Progenitor cell of endocrine pancreas (in vitro differentiated cells): ENCODE measurements around the gene GTPBP6. TPM values are rescaled to one million over a fixed set of nuclear protein-coding genes. Genes with fewer than 3 reads are reported as not detected.
A peak's percentile ranks its signal among the peaks of the same experiment; 100 is the strongest.

Experiments
- DNase-seq: peaks from one replicate; pipeline ENCODE4 v3.0.0; 2021; ENCODE audit warnings: low spot score; ENCODE audit not compliant: unreplicated experiment
- H3K27ac Mint-ChIP-seq: 2 replicates; pipeline ENCODE4 v1.8.0; 2021; ENCODE audit warnings: mild to moderate bottlenecking, moderate library complexity, mixed read lengths
- H3K27me3 Mint-ChIP-seq: 2 replicates; pipeline ENCODE4 v1.8.0; 2021; ENCODE audit warnings: mixed read lengths
- H3K36me3 Mint-ChIP-seq: 2 replicates; pipeline ENCODE4 v1.8.0; 2022; ENCODE audit warnings: mixed read lengths; ENCODE audit not compliant: insufficient read depth
- H3K4me1 Mint-ChIP-seq: 2 replicates; pipeline ENCODE4 v1.8.0; 2021; ENCODE audit warnings: low read depth, mixed read lengths
- H3K4me3 Mint-ChIP-seq: 2 replicates; pipeline ENCODE4 v1.8.0; 2021; ENCODE audit warnings: low read depth, mild to moderate bottlenecking, moderate library complexity, mixed read lengths
- H3K9me3 Mint-ChIP-seq: 2 replicates; pipeline ENCODE4 v1.8.0; 2021; ENCODE audit warnings: low read depth, mixed read lengths
- total RNA-seq: library from RNA; stranded (reverse); gene quantifications from 2 replicates; pipeline ENCODE4 v1.2.1, GENCODE V29; 2021
- TF ChIP-seq, protein P1 (sequence below): fragments of 200-600 bp; sonication (generic); IDR thresholded peaks from one replicate; pipeline ENCODE4 v1.5.0; 2021; ENCODE audit warnings: antibody characterized with exemption, mild to moderate bottlenecking; ENCODE audit not compliant: unreplicated experiment

GTPBP6 gene
- total RNA-seq, 1 donor from 2014 or later = 72.7 TPM

- no peak overlapping the region for H3K4me3 Mint-ChIP-seq
- no peak overlapping the region for H3K27ac Mint-ChIP-seq
- H3K4me1 Mint-ChIP-seq = peaks cover 4% of the 10 kb centered on the region
- DNase-seq = no peak
- peaks cover 3% of the 10 kb centered on the region for H3K9me3 Mint-ChIP-seq
- TF ChIP-seq, protein P1, sequence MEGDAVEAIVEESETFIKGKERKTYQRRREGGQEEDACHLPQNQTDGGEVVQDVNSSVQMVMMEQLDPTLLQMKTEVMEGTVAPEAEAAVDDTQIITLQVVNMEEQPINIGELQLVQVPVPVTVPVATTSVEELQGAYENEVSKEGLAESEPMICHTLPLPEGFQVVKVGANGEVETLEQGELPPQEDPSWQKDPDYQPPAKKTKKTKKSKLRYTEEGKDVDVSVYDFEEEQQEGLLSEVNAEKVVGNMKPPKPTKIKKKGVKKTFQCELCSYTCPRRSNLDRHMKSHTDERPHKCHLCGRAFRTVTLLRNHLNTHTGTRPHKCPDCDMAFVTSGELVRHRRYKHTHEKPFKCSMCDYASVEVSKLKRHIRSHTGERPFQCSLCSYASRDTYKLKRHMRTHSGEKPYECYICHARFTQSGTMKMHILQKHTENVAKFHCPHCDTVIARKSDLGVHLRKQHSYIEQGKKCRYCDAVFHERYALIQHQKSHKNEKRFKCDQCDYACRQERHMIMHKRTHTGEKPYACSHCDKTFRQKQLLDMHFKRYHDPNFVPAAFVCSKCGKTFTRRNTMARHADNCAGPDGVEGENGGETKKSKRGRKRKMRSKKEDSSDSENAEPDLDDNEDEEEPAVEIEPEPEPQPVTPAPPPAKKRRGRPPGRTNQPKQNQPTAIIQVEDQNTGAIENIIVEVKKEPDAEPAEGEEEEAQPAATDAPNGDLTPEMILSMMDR = no peak
- H3K36me3 Mint-ChIP-seq = peaks cover 29% of the 10 kb centered on the region
- H3K27me3 Mint-ChIP-seq = no peaks in the 10 kb centered on the region
Measured at GRCh38 chrX:350534-351323, 32.1 kb upstream of the GTPBP6 start.

DNA sequence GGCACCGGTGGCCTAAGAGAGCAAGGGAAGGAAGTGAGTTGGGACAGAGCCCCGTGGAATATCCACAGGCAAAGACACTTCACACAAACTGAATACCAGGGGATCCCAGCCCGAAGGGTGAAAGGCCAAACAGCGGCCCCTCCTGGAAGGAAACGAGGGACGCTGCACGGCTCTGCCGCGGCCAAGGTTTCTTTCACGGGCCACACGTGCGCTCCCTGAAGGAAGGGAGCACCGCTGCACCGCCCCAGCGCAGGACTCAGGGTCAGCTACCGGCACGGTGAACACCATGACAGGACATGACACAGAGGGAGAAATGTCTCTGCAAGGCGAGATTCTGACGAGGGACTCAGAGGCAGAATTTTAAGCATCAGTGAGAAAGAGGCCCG is 31.5 kb upstream of the GTPBP6 start:
- TF ChIP-seq, protein P1 = no peak
- Mint-ChIP-seq H3K9me3 (peaks cover 3% of the 10 kb centered on the region), H3K27me3 (no peaks in the 10 kb centered on the region), H3K4me3 (no peak overlapping the region), H3K4me1 (peaks cover 4% of the 10 kb centered on the region), H3K27ac (peak overlapping the region; percentile 62), H3K36me3 (peaks cover 28% of the 10 kb centered on the region)
- no peak for DNase-seq

DNA sequence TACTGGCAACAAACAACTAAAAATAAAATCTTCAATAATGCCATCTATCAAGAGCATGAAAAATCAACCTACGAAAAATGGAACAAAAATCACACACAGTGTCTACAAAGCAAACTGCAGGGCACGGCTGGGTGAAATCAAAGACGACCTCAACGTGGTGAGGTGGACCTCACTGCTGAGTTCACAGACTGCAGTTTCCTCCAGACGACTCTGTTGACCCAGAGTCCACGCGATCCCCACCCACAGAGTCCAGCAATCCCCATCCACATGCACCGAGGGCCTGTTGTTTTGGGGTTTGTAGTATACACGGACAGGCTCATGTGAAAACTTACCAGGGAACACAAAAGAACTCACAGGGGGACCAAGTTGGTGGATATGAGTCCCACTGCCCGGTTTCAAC is 31.1 kb upstream of the GTPBP6 start:
- H3K27me3 Mint-ChIP-seq = no peaks in the 10 kb centered on the region
- peaks cover 4% of the 10 kb centered on the region for H3K4me1 Mint-ChIP-seq
- peaks cover 31% of the 10 kb centered on the region for H3K36me3 Mint-ChIP-seq
- H3K27ac Mint-ChIP-seq = peak overlapping the region; percentile 62
- H3K4me3 Mint-ChIP-seq = no peak overlapping the region
- peaks cover 3% of the 10 kb centered on the region for H3K9me3 Mint-ChIP-seq
- TF ChIP-seq, protein P1 = no peak
- DNase-seq = no peak

DNA sequence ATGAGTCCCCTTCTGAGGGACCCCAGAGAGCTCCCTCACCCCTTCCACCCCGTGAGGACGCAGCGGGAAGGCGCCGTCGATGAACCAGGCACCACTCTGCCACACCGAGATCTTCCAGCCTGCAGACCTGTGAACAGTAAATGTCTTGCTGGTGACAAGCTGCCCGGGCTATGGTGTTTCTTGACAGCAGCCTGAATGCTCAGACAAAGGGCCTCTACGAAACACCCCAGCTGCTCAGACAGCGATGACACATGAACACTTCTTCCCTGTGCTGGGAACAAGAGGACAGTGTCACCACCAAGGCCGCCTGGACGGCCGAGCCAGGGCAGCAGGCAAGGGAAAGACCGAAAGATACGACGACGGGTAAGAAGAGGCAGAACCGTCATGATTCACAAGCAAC is 30.6 kb upstream of the GTPBP6 start:
- peaks cover 34% of the 10 kb centered on the region for H3K36me3 Mint-ChIP-seq
- TF ChIP-seq, protein P1 = no peak
- peaks cover 3% of the 10 kb centered on the region for H3K9me3 Mint-ChIP-seq
- no peak overlapping the region for H3K27ac Mint-ChIP-seq
- H3K27me3 Mint-ChIP-seq = no peaks in the 10 kb centered on the region
- H3K4me1 Mint-ChIP-seq = peaks cover 4% of the 10 kb centered on the region
- no peak overlapping the region for H3K4me3 Mint-ChIP-seq
- no peak for DNase-seq

DNA sequence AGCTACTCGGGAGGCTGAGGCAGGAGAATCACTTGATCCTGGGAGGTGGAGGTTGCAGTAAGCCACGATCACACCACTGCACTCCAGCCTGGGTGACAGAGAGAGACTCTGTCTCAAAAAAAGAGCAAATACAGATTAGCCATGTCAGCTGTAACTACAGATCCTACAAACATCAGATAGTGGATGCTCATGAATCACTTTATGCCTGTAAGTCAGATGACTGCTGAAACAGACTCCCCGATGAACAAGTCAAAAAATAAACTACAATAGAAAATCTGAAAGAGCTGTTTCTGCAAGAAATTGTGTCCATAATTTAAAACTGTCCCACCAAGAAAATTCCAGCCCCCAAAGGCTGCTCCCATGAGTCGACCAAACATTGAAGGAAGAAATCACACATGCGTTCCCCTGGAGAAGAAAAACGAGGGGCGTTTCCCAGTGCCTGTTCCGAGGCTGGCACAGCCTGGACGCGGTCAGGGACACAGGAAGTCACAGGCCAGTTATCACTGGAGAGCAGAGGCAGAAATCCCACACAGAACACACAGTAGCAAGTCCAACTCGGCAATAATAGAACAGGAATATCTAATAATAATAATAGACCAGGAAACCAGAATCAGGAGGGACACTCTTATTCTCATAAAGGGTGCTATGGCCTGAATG is 30.0 kb upstream of the GTPBP6 start:
- peak overlapping the region; percentile 88 for H3K27ac Mint-ChIP-seq
- TF ChIP-seq, protein P1 = no peak
- H3K9me3 Mint-ChIP-seq = peaks cover 3% of the 10 kb centered on the region
- H3K4me3 Mint-ChIP-seq = no peak overlapping the region
- DNase-seq = no peak
- peaks cover 34% of the 10 kb centered on the region for H3K36me3 Mint-ChIP-seq
- no peaks in the 10 kb centered on the region for H3K27me3 Mint-ChIP-seq
- H3K4me1 Mint-ChIP-seq = peaks cover 4% of the 10 kb centered on the region
